H1 (cell line): ENCODE results near the gene FASN. TPM values are rescaled to one million over a fixed set of nuclear protein-coding genes. Genes with fewer than 3 reads are reported as not detected.

Source experiments
- ATF2 ChIP-seq: IDR thresholded peaks from 2 replicates; pipeline ENCODE4 v1.6.1; 2012; ENCODE audit warnings: low read length, inconsistent platforms
- polyA plus RNA-seq, 7 experiments: library from polyadenylated mRNA; depleted of rRNA in 3 of 7; stranded (reverse) in 5 of 7; unstranded in 2 of 7; fragments of >200 nt in 5 of 7; fragments of 200-250 nt in 2 of 7; gene quantifications; 1 replicate in 5 of 7; 2 replicates in 1 of 7; 4 replicates in 1 of 7; pipeline versions ENCODE4 v1.2.1 to v1.2.3, GENCODE V29; 2011 to 2013; ENCODE audit warnings: missing spikeins in 2 of 7, mixed read lengths in 2 of 7
- total RNA-seq: library from RNA; stranded (reverse); fragmentation: NEBNext Ultra II Directional; extraction: Animal tissue kit (Norgen Biotek cat#: 25700); gene quantifications from 2 replicates; pipeline ENCODE4 v1.2.1, GENCODE V29; 2021

The FASN gene
- total and polyA plus RNA-seq, 2 of the 8 experiments (the other 6 are each of a cell fraction or from before 2014, with no cell fraction given) = 143 to 561 TPM

GRCh38 chr17:82145550-82146155 is 47.6 kb upstream of the FASN start (continued):
- TF ChIP-seq ATF2 = no peak
